Measurements from ENCODE around the gene KRTAP12-1. TPM values are rescaled to one million over a fixed set of nuclear protein-coding genes. Genes with fewer than 3 reads are reported as not detected.

KRTAP12-1 gene
- total and polyA plus RNA-seq, 9 of the 15 experiments (the other 6 are each of a cell fraction or from before 2014, with no cell fraction given): not detected

DNA sequence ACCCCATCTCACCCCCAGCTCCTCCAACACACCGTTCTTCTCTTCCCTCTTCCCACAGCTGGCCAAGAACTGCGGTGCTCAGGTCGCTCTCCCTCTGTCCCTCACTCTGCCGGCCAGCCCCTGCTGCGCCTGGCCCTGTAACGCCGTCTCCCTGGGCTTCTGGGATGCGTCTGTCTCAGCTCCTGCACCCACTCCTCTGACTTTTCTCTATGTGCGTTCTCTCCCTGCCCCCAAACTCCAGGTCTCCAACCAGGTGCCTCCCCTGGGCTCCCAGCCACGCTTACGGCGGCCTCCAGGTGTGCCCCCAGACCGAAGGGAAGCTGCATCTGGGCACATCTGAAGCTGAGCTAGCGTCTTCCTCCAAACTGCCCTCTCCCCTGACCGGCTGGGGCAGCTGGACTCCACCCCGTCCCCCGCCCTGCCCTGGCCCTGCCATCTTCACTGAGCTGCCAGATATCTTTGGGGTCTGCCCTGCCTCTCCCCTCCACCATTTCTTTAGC is 17.6 kb upstream of the KRTAP12-1 start (continued):
- TF ChIP-seq, protein P1, sequence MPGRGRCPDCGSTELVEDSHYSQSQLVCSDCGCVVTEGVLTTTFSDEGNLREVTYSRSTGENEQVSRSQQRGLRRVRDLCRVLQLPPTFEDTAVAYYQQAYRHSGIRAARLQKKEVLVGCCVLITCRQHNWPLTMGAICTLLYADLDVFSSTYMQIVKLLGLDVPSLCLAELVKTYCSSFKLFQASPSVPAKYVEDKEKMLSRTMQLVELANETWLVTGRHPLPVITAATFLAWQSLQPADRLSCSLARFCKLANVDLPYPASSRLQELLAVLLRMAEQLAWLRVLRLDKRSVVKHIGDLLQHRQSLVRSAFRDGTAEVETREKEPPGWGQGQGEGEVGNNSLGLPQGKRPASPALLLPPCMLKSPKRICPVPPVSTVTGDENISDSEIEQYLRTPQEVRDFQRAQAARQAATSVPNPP (IDR thresholded peaks at IDR 0.05; ENCODE audit: borderline replicate concordance, insufficient read depth, insufficient read length): no peak

- POLR2A ChIA-PET: interaction anchor here (1.1 kb wide), 1 partner anchor 11 kb away, joined by 3 read pairs; no protein-coding TSS in a partner anchor
- H3K27me3 ChIP-seq (ENCODE audit: control insufficient read depth in 2 of 2, insufficient read depth in 2 of 2, low read length in 2 of 2): peaks cover 43 to 77% of the 10 kb centered on the region in 2 experiments
- H3K9me3 ChIP-seq (replicated peaks; ENCODE audit: control insufficient read depth, insufficient read depth, low read depth, low read length): no peaks in the 10 kb centered on the region; the same call in 1 of the 2 replicates
- ATAC-seq (no peak), FAIRE-seq (no peak), DNase-seq (ENCODE audit: extremely low read depth in 1 of 4, low spot score in 3 of 4) (no peak)
- in situ Hi-C loops (cut with MboI): no loop called here
- no peaks in the 10 kb centered on the region; the same call in 1 of the 2 replicates for H4K20me1 ChIP-seq (replicated peaks; ENCODE audit: control insufficient read depth, insufficient read depth, low read length)
- CTCF ChIA-PET (ENCODE audit: low intra/inter-chr PET ratio): no interaction called here
- WGBS (ENCODE audit: insufficient coverage, low coverage, missing lambda C conversion rate): under 1% methylated on average over 33 of the region's 35 CpGs
- no peak overlapping the region for H3K4me2 ChIP-seq (ENCODE audit: insufficient read depth, low read length)
- BruUV-seq (replicated peaks): no TSS peak
- no peaks in the 10 kb centered on the region for H3K79me2 ChIP-seq (ENCODE audit: control insufficient read depth, insufficient read depth, low read length)
- H3K4me3 ChIP-seq: no peak overlapping the region
- H3K36me3 ChIP-seq (ENCODE audit: control insufficient read depth, insufficient read depth, low read length): no peaks in the 10 kb centered on the region
- TF ChIP-seq RBM39 (optimal IDR thresholded peaks at IDR 0.05; ENCODE audit: low read depth, low read length) (no peak), SMARCA4 (IDR thresholded peaks at IDR 0.05) (no peak), TAL1 (IDR thresholded peaks at IDR 0.05) (no peak), HMG20A (CRISPR knock-in tag; conservative IDR thresholded peaks at IDR 0.05) (no peak), ZKSCAN8 (CRISPR knock-in tag; IDR thresholded peaks at IDR 0.05) (no peak), HMG20B (CRISPR knock-in tag; IDR thresholded peaks at IDR 0.05) (no peak), TCF7 (IDR thresholded peaks at IDR 0.05; ENCODE audit: borderline replicate concordance) (no peak), GATA2 (CRISPR knock-in tag; IDR thresholded peaks at IDR 0.05) (no peak), CTBP1 (IDR thresholded peaks at IDR 0.05; ENCODE audit: borderline replicate concordance) (no peak), SRSF1 (IDR thresholded peaks at IDR 0.05; ENCODE audit: low read depth, low read length) (no peak), MAZ (CRISPR knock-in tag; conservative IDR thresholded peaks at IDR 0.05 in 1 of 2, IDR thresholded peaks at IDR 0.05 in 1 of 2) (no peak), NFIX (CRISPR knock-in tag; IDR thresholded peaks at IDR 0.05; ENCODE audit: low read depth) (no peak), ZFX (CRISPR knock-in tag; IDR thresholded peaks at IDR 0.05) (no peak), ZC3H4 (CRISPR knock-in tag; IDR thresholded peaks at IDR 0.05; ENCODE audit: borderline replicate concordance) (no peak), TAF9B (IDR thresholded peaks at IDR 0.05; ENCODE audit: partially characterized antibody) (no peak), CBFA2T2 (conservative IDR thresholded peaks at IDR 0.05) (no peak), ZNF764 (CRISPR knock-in tag; IDR thresholded peaks at IDR 0.05; ENCODE audit: low read depth) (no peak), ZNF175 (CRISPR knock-in tag; IDR thresholded peaks at IDR 0.05; ENCODE audit: low read depth) (no peak)
- intact Hi-C loops (cut with micrococcal nuclease): no loop called here
- H2AFZ ChIP-seq (ENCODE audit: low read depth, low read length): no peak overlapping the region
- H3K4me1 ChIP-seq (replicated peaks in 1 of 2; ENCODE audit: control insufficient read depth in 2 of 2, insufficient read depth in 2 of 2, low read length in 2 of 2): 0 out of 5 replicates have a peak, but pooled peaks cover 0 to 5% of the 10 kb centered on the region in 2 experiments
- peaks cover 3% of the 10 kb centered on the region for H3K9me1 ChIP-seq (ENCODE audit: control insufficient read depth, insufficient read depth, low read length)
- H3K27ac ChIP-seq (ENCODE audit: extremely low read depth, low read depth, low read length): no peak overlapping the region
- no peak overlapping the region for H3K9ac ChIP-seq (ENCODE audit: insufficient read depth in 1 of 2, low read depth in 2 of 2, low read length in 2 of 2)
These were observed 16.1 kb upstream of the KRTAP12-1 start for GRCh38 chr21:44697811-44698734.
